Measurements from ENCODE around the gene MAB21L1. TPM values are rescaled to one million over a fixed set of nuclear protein-coding genes. Genes with fewer than 3 reads are reported as not detected.

Gene MAB21L1
- total and polyA plus RNA-seq, 2 donors (not counting 1 experiment from before 2014, with no cell fraction given), result 2.0 to 2.7 TPM

- Histone ChIP-seq H3K79me2 (ENCODE audit: control insufficient read depth, insufficient read depth, low read length) (peaks cover 2% of the 10 kb centered on the region), H3K36me3 (ENCODE audit: control insufficient read depth, insufficient read depth, low read length) (no peaks in the 10 kb centered on the region), H3K9ac (ENCODE audit: insufficient read depth, low read length) (no peak overlapping the region), H3K4me2 (ENCODE audit: extremely low read depth, insufficient read depth, low read length) (no peak overlapping the region), H4K20me1 (ENCODE audit: control insufficient read depth, extremely low read depth, insufficient read depth, low read length) (no peaks in the 10 kb centered on the region), H3K27ac (ENCODE audit: insufficient read depth, low read length) (no peak overlapping the region), H2AFZ (ENCODE audit: low read length) (no peak overlapping the region), H3K9me3 (ENCODE audit: control insufficient read depth, insufficient read depth, low read depth, low read length) (no peaks in the 10 kb centered on the region), H3K4me1 (ENCODE audit: control insufficient read depth, extremely low read depth, insufficient read depth, low read length) (no peaks in the 10 kb centered on the region), H3K4me3 (replicated peaks in 1 of 4; ENCODE audit: control extremely low read depth in 1 of 4, insufficient read depth in 1 of 4, low read depth in 3 of 4, low read length in 4 of 4) (peak overlapping the region in 2 of 4 experiments; percentile 41 to 53), H3K27me3 (ENCODE audit: control insufficient read depth, insufficient read depth, low read length) (no peaks in the 10 kb centered on the region)
- TF ChIP-seq CTCF (conservative IDR thresholded peaks at IDR 0.05 in 1 of 2, IDR thresholded peaks at IDR 0.05 in 1 of 2; ENCODE audit: low read depth in 1 of 2, low read length in 2 of 2), result no peak
- no peak for TF ChIP-seq EZH2 (IDR thresholded peaks at IDR 0.05; ENCODE audit: low read length, missing control alignments)
- DNase-seq (ENCODE audit: low read depth in 2 of 2), result no peak
Measured at GRCh38 chr13:35469806-35470525, 6.5 kb downstream of the MAB21L1 start.

- Histone ChIP-seq H3K4me2 (ENCODE audit: extremely low read depth, insufficient read depth, low read length) (no peak overlapping the region), H3K9ac (ENCODE audit: insufficient read depth, low read length) (no peak overlapping the region), H3K79me2 (ENCODE audit: control insufficient read depth, insufficient read depth, low read length) (no peaks in the 10 kb centered on the region), H3K36me3 (ENCODE audit: control insufficient read depth, insufficient read depth, low read length) (no peaks in the 10 kb centered on the region), H4K20me1 (ENCODE audit: control insufficient read depth, extremely low read depth, insufficient read depth, low read length) (no peaks in the 10 kb centered on the region), H3K4me1 (ENCODE audit: control insufficient read depth, extremely low read depth, insufficient read depth, low read length) (no peaks in the 10 kb centered on the region), H3K4me3 (replicated peaks in 1 of 4; ENCODE audit: control extremely low read depth in 1 of 4, insufficient read depth in 1 of 4, low read depth in 3 of 4, low read length in 4 of 4) (no peak overlapping the region), H3K27me3 (ENCODE audit: control insufficient read depth, insufficient read depth, low read length) (no peaks in the 10 kb centered on the region), H2AFZ (ENCODE audit: low read length) (no peak overlapping the region), H3K27ac (ENCODE audit: insufficient read depth, low read length) (no peak overlapping the region), H3K9me3 (ENCODE audit: control insufficient read depth, insufficient read depth, low read depth, low read length) (no peaks in the 10 kb centered on the region)
- TF ChIP-seq CTCF (conservative IDR thresholded peaks at IDR 0.05 in 1 of 2, IDR thresholded peaks at IDR 0.05 in 1 of 2; ENCODE audit: low read depth in 1 of 2, low read length in 2 of 2), result no peak
- TF ChIP-seq EZH2 (IDR thresholded peaks at IDR 0.05; ENCODE audit: low read length, missing control alignments), result no peak
- DNase-seq (ENCODE audit: low read depth in 2 of 2), result peak in 1 of 2 donors; percentile 48
Measured at GRCh38 chr13:35468195-35468594, 8.3 kb downstream of the MAB21L1 start.

- Histone ChIP-seq H3K9me3 (ENCODE audit: control insufficient read depth, insufficient read depth, low read depth, low read length) (no peaks in the 10 kb centered on the region), H3K36me3 (ENCODE audit: control insufficient read depth, insufficient read depth, low read length) (no peaks in the 10 kb centered on the region), H4K20me1 (ENCODE audit: control insufficient read depth, extremely low read depth, insufficient read depth, low read length) (no peaks in the 10 kb centered on the region), H3K9ac (ENCODE audit: insufficient read depth, low read length) (no peak overlapping the region), H3K79me2 (ENCODE audit: control insufficient read depth, insufficient read depth, low read length) (no peaks in the 10 kb centered on the region), H3K4me2 (ENCODE audit: extremely low read depth, insufficient read depth, low read length) (no peak overlapping the region), H3K4me3 (replicated peaks in 1 of 4; ENCODE audit: control extremely low read depth in 1 of 4, insufficient read depth in 1 of 4, low read depth in 3 of 4, low read length in 4 of 4) (no peak overlapping the region), H3K4me1 (ENCODE audit: control insufficient read depth, extremely low read depth, insufficient read depth, low read length) (no peaks in the 10 kb centered on the region), H3K27ac (ENCODE audit: insufficient read depth, low read length) (no peak overlapping the region), H3K27me3 (ENCODE audit: control insufficient read depth, insufficient read depth, low read length) (no peaks in the 10 kb centered on the region), H2AFZ (ENCODE audit: low read length) (no peak overlapping the region)
- no peak for DNase-seq (ENCODE audit: low read depth in 2 of 2)
- TF ChIP-seq EZH2 (IDR thresholded peaks at IDR 0.05; ENCODE audit: low read length, missing control alignments) (no peak), CTCF (conservative IDR thresholded peaks at IDR 0.05 in 1 of 2, IDR thresholded peaks at IDR 0.05 in 1 of 2; ENCODE audit: low read depth in 1 of 2, low read length in 2 of 2) (no peak)
Measured at GRCh38 chr13:35465371-35465770, 11.1 kb downstream of the MAB21L1 start.
